ENCODE data around the gene PIK3C2B. TPM values are rescaled to one million over a fixed set of nuclear protein-coding genes. Genes with fewer than 3 reads are reported as not detected.

Gene PIK3C2B
- total and polyA plus RNA-seq, 2 of the 8 experiments (the other 6 are each of a cell fraction or from before 2014, with no cell fraction given) = 20.4 to 36.7 TPM

GRCh38 chr1:204462229-204462561, 32.4 kb downstream of the PIK3C2B start (continued):
- no peak for TF ChIP-seq ATF2 (IDR thresholded peaks at IDR 0.05; ENCODE audit: low read length)
